Measurements from ENCODE around the gene PRSS36. TPM values are rescaled to one million over a fixed set of nuclear protein-coding genes. Genes with fewer than 3 reads are reported as not detected.
A peak's percentile ranks its signal among the peaks of the same experiment; 100 is the strongest.
"Not testable (repeated sequence)": the region's sequence is repeated elsewhere in the genome, so short reads cannot be mapped to it uniquely, and the experiment has no call there.

PRSS36 gene
- polyA plus RNA-seq, 1 experiment, result 0.39 TPM

GRCh38 chr16:31147574-31147973 is 2.3 kb downstream of the PRSS36 start:
- POLR2A ChIA-PET, result no interaction called here
- Histone ChIP-seq H3K4me3 (ENCODE audit: low read depth, low read length) (no peak overlapping the region), H3K27me3 (ENCODE audit: control insufficient read depth, insufficient read depth, low read length) (peaks cover 18% of the 10 kb centered on the region), H3K36me3 (ENCODE audit: control insufficient read depth, insufficient read depth, low read length) (no peaks in the 10 kb centered on the region)
- CTCF ChIA-PET, result no interaction called here
- TF ChIP-seq CTCF (IDR thresholded peaks at IDR 0.05; ENCODE audit: insufficient read depth, low read depth, low read length), result no peak
- DNase-seq (ENCODE audit: low read depth), result no peak

- no peak overlapping the region for H3K4me3 ChIP-seq (ENCODE audit: low read depth, low read length)
- POLR2A ChIA-PET, result no interaction called here
- no peaks in the 10 kb centered on the region for H3K36me3 ChIP-seq (ENCODE audit: control insufficient read depth, insufficient read depth, low read length)
- TF ChIP-seq CTCF (IDR thresholded peaks at IDR 0.05; ENCODE audit: insufficient read depth, low read depth, low read length), result no peak
- peaks cover 18% of the 10 kb centered on the region for H3K27me3 ChIP-seq (ENCODE audit: control insufficient read depth, insufficient read depth, low read length)
- DNase-seq (ENCODE audit: low read depth), result no peak
- CTCF ChIA-PET, result interaction anchor here (1.1 to 2.0 kb wide), 3 partner anchors 11 to 297 kb away, joined by 3 to 5 read pairs (median 4); partner anchors contain the start of genes HSD3B7 and ZNF843
Measured at GRCh38 chr16:31145398-31145990, 4.4 kb downstream of the PRSS36 start.

GRCh38 chr16:31144418-31144817 is 5.4 kb downstream of the PRSS36 start:
- POLR2A ChIA-PET; H3K4me3 ChIP-seq (ENCODE audit: low read depth, low read length); DNase-seq (ENCODE audit: low read depth); H3K36me3 ChIP-seq (ENCODE audit: control insufficient read depth, insufficient read depth, low read length): not testable (repeated sequence)
- CTCF ChIA-PET, result interaction anchor here (1.1 to 2.9 kb wide), 4 partner anchors 13 to 298 kb away, joined by 3 to 29 read pairs (median 4); partner anchors contain the start of genes HSD3B7 and ZNF843
- peaks cover 18% of the 10 kb centered on the region for H3K27me3 ChIP-seq (ENCODE audit: control insufficient read depth, insufficient read depth, low read length)

GRCh38 chr16:31143694-31144148 is 6.1 kb downstream of the PRSS36 start:
- no peaks in the 10 kb centered on the region for H3K36me3 ChIP-seq (ENCODE audit: control insufficient read depth, insufficient read depth, low read length)
- CTCF ChIA-PET, result interaction anchor here (1.1 to 2.9 kb wide), 6 partner anchors 12 to 299 kb away, joined by 3 to 29 read pairs (median 12); partner anchors contain the start of genes HSD3B7 and ZNF843
- no peak overlapping the region for H3K4me3 ChIP-seq (ENCODE audit: low read depth, low read length)
- peaks cover 15% of the 10 kb centered on the region for H3K27me3 ChIP-seq (ENCODE audit: control insufficient read depth, insufficient read depth, low read length)
- no peak for TF ChIP-seq CTCF (IDR thresholded peaks at IDR 0.05; ENCODE audit: insufficient read depth, low read depth, low read length)
- DNase-seq (ENCODE audit: low read depth), result no peak
- POLR2A ChIA-PET, result no interaction called here

- no peak for TF ChIP-seq CTCF (IDR thresholded peaks at IDR 0.05; ENCODE audit: insufficient read depth, low read depth, low read length)
- no peaks in the 10 kb centered on the region for H3K36me3 ChIP-seq (ENCODE audit: control insufficient read depth, insufficient read depth, low read length)
- ChIA-PET CTCF (interaction anchor here (0.6 to 2.9 kb wide), 33 partner anchors 9 to 318 kb away, joined by 3 to 33 read pairs (median 6); partner anchors contain the start of genes BCKDK, FUS, HSD3B7 and KAT8), POLR2A (interaction anchor here (0.8 to 2.1 kb wide), 3 partner anchors 26 to 51 kb away, joined by 3 to 20 read pairs (median 19); partner anchors contain the start of genes FUS and KAT8)
- peak overlapping the region; percentile 35; the same call in 1 of the 2 replicates for H3K4me3 ChIP-seq (ENCODE audit: low read depth, low read length)
- no peak for DNase-seq (ENCODE audit: low read depth)
- peaks cover 15% of the 10 kb centered on the region for H3K27me3 ChIP-seq (ENCODE audit: control insufficient read depth, insufficient read depth, low read length)
Measured at GRCh38 chr16:31143011-31143693, 6.7 kb downstream of the PRSS36 start.
